SK-N-SH (cell line): Measurements from ENCODE around the gene NOP16. TPM values are rescaled to one million over a fixed set of nuclear protein-coding genes. Genes with fewer than 3 reads are reported as not detected.

Experiments
- CTCF ChIA-PET: fragments of 300-600, 350-600 bp; formaldehyde crosslinking; extraction: SDS; loops from one replicate; lab custom pipeline; 2021; lab: Yijun Ruan, JAX
- POLR2A ChIA-PET: fragments of 350-600 bp; sonication (Branson Sonifier 250); formaldehyde crosslinking; extraction: SDS; loops from one replicate; lab custom pipeline; 2020; ENCODE audit warnings: antibody characterized with exemption, inconsistent platforms; lab: Yijun Ruan, JAX
- DNase-seq: peaks from one replicate; pipeline ENCODE4 v3.0.0; 2012
- H2AFZ ChIP-seq: fragments of 200-600 bp; sonication (generic); 2 replicates; pipeline ENCODE4 v1.8.1; 2016; ENCODE audit warnings: antibody characterized with exemption, mild to moderate bottlenecking, low read depth
- H3F3A ChIP-seq: fragments of 200-600 bp; sonication (generic); replicated peaks from 2 replicates; pipeline ENCODE3; 2016; ENCODE audit warnings: antibody characterized with exemption, mild to moderate bottlenecking; ENCODE audit not compliant: insufficient read depth
- H3K27ac ChIP-seq, 2 experiments: fragments of 200-500 bp in 1 of 2; fragments of 200-600 bp in 1 of 2; sonication (Bioruptor generic) in 1 of 2; sonication (generic), shearing (Covaris generic) in 1 of 2; 2 replicates each; pipeline versions ENCODE4 v1.5.1 to v1.6.1; 2014 to 2016; ENCODE audit warnings: low read depth in 2 of 2, inconsistent platforms in 1 of 2, low read length in 1 of 2, mild to moderate bottlenecking in 1 of 2, mixed read lengths in 1 of 2
- H3K27me3 ChIP-seq: fragments of 200-600 bp; sonication (generic), shearing (Covaris generic); 2 replicates; pipeline ENCODE4 v1.6.1; 2016; ENCODE audit warnings: mixed run types; ENCODE audit not compliant: insufficient read depth
- H3K36me3 ChIP-seq, 2 experiments: fragments of 200-500 bp in 1 of 2; fragments of 200-600 bp in 1 of 2; sonication (Bioruptor generic) in 1 of 2; sonication (generic) in 1 of 2; replicated peaks in 1 of 2; 2 replicates each; pipeline versions ENCODE3 to v1.5.1; 2014 to 2016; ENCODE audit warnings: low read length in 1 of 2, mild to moderate bottlenecking in 1 of 2; ENCODE audit not compliant: insufficient read depth in 2 of 2, control insufficient read depth in 1 of 2
- H3K4me1 ChIP-seq, 2 experiments: fragments of 200-500 bp in 1 of 2; fragments of 200-600 bp in 1 of 2; sonication (Bioruptor generic) in 1 of 2; sonication (generic), shearing (Covaris generic) in 1 of 2; 2 replicates each; pipeline versions ENCODE4 v1.5.1 to v1.6.1; 2014 to 2016; ENCODE audit warnings: low read depth in 1 of 2, low read length in 1 of 2, mixed run types in 1 of 2; ENCODE audit not compliant: insufficient read depth in 2 of 2, control insufficient read depth in 1 of 2
- H3K4me2 ChIP-seq: fragments of 200-600 bp; sonication (generic), shearing (Covaris generic); 2 replicates; pipeline ENCODE4 v1.6.1; 2017; ENCODE audit warnings: mixed run types
- H3K4me3 ChIP-seq, 2 experiments: fragments of 200-500 bp in 1 of 2; fragments of 200-600 bp in 1 of 2; sonication (Bioruptor generic) in 1 of 2; sonication (generic), shearing (Covaris generic) in 1 of 2; 2 replicates each; pipeline versions ENCODE4 v1.5.1 to v1.8.1; 2014 to 2016; ENCODE audit warnings: low read depth in 2 of 2, inconsistent platforms in 1 of 2, low read length in 1 of 2, mild to moderate bottlenecking in 1 of 2, mixed read lengths in 1 of 2, moderate library complexity in 1 of 2
- H3K79me2 ChIP-seq: fragments of 200-600 bp; sonication (generic); 2 replicates; pipeline ENCODE4 v1.8.1; 2017; ENCODE audit warnings: mild to moderate bottlenecking; ENCODE audit not compliant: insufficient read depth
- H3K9ac ChIP-seq: fragments of 200-600 bp; sonication (generic); 2 replicates; pipeline ENCODE4 v1.6.1; 2017; ENCODE audit warnings: mixed run types
- H3K9me2 ChIP-seq: fragments of 200-600 bp; sonication (generic); 2 replicates; pipeline ENCODE4 v1.6.1; 2017; ENCODE audit warnings: mixed run types
- H3K9me3 ChIP-seq: fragments of 200-600 bp; sonication (generic); 2 replicates; pipeline ENCODE4 v1.6.1; 2017; ENCODE audit warnings: mixed run types, mild to moderate bottlenecking, moderate library complexity
- H4K20me1 ChIP-seq: fragments of 200-600 bp; sonication (generic); 2 replicates; pipeline ENCODE4 v1.6.1; 2017; ENCODE audit warnings: mild to moderate bottlenecking, mixed run types; ENCODE audit not compliant: insufficient read depth
- FOSL2 ChIP-seq: IDR thresholded peaks from 2 replicates; pipeline ENCODE4 v1.4.0; 2012; ENCODE audit warnings: low read depth, mild to moderate bottlenecking, moderate library complexity, borderline replicate concordance
- GABPA ChIP-seq: IDR thresholded peaks from 2 replicates; pipeline ENCODE4 v1.4.0; 2012; ENCODE audit warnings: low read depth, mild to moderate bottlenecking
- GATA2 ChIP-seq: sonication (generic); formaldehyde crosslinking; IDR thresholded peaks from 2 replicates; pipeline ENCODE4 v1.5.0; 2020; ENCODE audit warnings: mild to moderate bottlenecking, missing genetic modification reagents
- RAD21 ChIP-seq: IDR thresholded peaks from 2 replicates; pipeline ENCODE4 v1.6.1; 2012; ENCODE audit warnings: mild to moderate bottlenecking, low read length
- RXRA ChIP-seq: IDR thresholded peaks from 2 replicates; pipeline ENCODE4 v1.4.0; 2012; ENCODE audit warnings: low read depth, mild to moderate bottlenecking, borderline replicate concordance
- SIN3A ChIP-seq: IDR thresholded peaks from 2 replicates; pipeline ENCODE4 v1.6.1; 2012; ENCODE audit warnings: low read depth, mild to moderate bottlenecking, low read length, moderate library complexity, borderline replicate concordance
- TAF1 ChIP-seq: IDR thresholded peaks from 2 replicates; pipeline ENCODE4 v1.6.1; 2012; ENCODE audit warnings: low read depth, mild to moderate bottlenecking, low read length, moderate library complexity, borderline replicate concordance
- WGBS: methylation state at CpG from one replicate; pipeline ENCODE4 v1.1.6; 2017; ENCODE audit warnings: low lambda C conversion rate; 5-methylcytosine and 5-hydroxymethylcytosine counted together
- polyA plus RNA-seq, 3 experiments: library from polyadenylated mRNA; depleted of rRNA; stranded (reverse); fragments of >200 nt; gene quantifications; 2 replicates each; pipeline ENCODE4 v1.2.3, GENCODE V29; 2012
- TF ChIP-seq, protein P1 (sequence below): IDR thresholded peaks from 2 replicates; pipeline ENCODE4 v1.4.0; 2012; ENCODE audit warnings: low read depth, borderline replicate concordance

The NOP16 gene
- polyA plus RNA-seq, 1 of the 3 experiments (the other 2 are of a cell fraction), result 158 TPM

DNA sequence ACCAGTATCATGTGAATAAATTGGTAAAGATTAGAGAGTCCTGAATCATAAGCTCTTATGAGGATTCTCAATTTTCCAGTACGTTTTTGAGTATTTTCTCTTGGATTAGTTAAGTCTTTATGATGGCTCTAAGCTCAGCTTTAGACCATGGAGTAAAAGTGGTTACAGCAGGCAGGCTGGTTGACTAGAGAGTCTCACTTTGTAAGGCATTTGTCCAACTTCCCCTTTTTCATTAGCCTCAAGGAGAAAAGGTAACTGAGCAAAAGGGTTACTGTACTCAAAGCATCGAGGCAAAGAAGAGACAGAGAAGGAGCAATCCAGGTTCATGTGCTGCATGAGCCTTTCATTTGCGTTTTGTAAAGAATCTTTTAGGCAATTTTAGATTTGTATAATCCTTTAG is 8.5 kb downstream of the NOP16 start:
- H3K9ac ChIP-seq, result no peak overlapping the region
- no peaks in the 10 kb centered on the region for H3K79me2 ChIP-seq
- no peak overlapping the region for H3K4me2 ChIP-seq
- DNase-seq, result no peak
- H3K27ac ChIP-seq, result no peak overlapping the region
- no peak overlapping the region for H2AFZ ChIP-seq
- no peak for TF ChIP-seq TAF1
- WGBS, result 88% methylated on average over 3 of the region's 3 CpGs
- H3K9me3 ChIP-seq, result no peaks in the 10 kb centered on the region
- ChIA-PET CTCF (no interaction called here), POLR2A (interaction anchor here (0.6 to 1.3 kb wide), 2 partner anchors 8 to 10 kb away, joined by 3 read pairs; partner anchors contain the start of genes HIGD2A and NOP16)
- H3K9me2 ChIP-seq, result no peaks in the 10 kb centered on the region
- H4K20me1 ChIP-seq, result no peaks in the 10 kb centered on the region
- H3K4me3 ChIP-seq, result no peak overlapping the region
- H3K36me3 ChIP-seq, result peaks cover 17 to 38% of the 10 kb centered on the region in 2 experiments
- no peaks in the 10 kb centered on the region; a peak in 1 of 4 replicates for H3K4me1 ChIP-seq
- H3K27me3 ChIP-seq, result no peaks in the 10 kb centered on the region
- peaks cover 3% of the 10 kb centered on the region for H3F3A ChIP-seq

GRCh38 chr5:176373100-176373818 is 15.1 kb downstream of the NOP16 start:
- H3K27me3 ChIP-seq, result no peaks in the 10 kb centered on the region
- TF ChIP-seq, protein P1, sequence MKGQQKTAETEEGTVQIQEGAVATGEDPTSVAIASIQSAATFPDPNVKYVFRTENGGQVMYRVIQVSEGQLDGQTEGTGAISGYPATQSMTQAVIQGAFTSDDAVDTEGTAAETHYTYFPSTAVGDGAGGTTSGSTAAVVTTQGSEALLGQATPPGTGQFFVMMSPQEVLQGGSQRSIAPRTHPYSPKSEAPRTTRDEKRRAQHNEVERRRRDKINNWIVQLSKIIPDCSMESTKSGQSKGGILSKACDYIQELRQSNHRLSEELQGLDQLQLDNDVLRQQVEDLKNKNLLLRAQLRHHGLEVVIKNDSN, result no peak
- TF ChIP-seq GABPA (no peak), RAD21 (no peak), SIN3A (no peak), GATA2 (CRISPR knock-in tag) (no peak), RXRA (no peak), FOSL2 (no peak)
- DNase-seq, result no peak

More at GRCh38 chr5:176373100-176373818, 15.1 kb downstream of the NOP16 start:
- POLR2A ChIA-PET, result interaction anchor here (2.1 to 2.3 kb wide), 2 partner anchors 11 to 15 kb away, joined by 7 read pairs; partner anchors contain the start of genes HIGD2A, KIAA1191 and NOP16
- H3K9ac ChIP-seq, result no peak overlapping the region
- no peaks in the 10 kb centered on the region for H3F3A ChIP-seq
- H3K27ac ChIP-seq, result no peak overlapping the region
- H3K4me1 ChIP-seq, result no peaks in the 10 kb centered on the region
- CTCF ChIA-PET, result no interaction called here
- no peaks in the 10 kb centered on the region for H3K79me2 ChIP-seq
- no peak overlapping the region for H2AFZ ChIP-seq
- peaks cover 4 to 18% of the 10 kb centered on the region in 2 experiments for H3K36me3 ChIP-seq
- no peak overlapping the region for H3K4me3 ChIP-seq
- H3K4me2 ChIP-seq, result no peak overlapping the region
- no peaks in the 10 kb centered on the region for H3K9me2 ChIP-seq
- no peaks in the 10 kb centered on the region for H4K20me1 ChIP-seq
- H3K9me3 ChIP-seq, result no peaks in the 10 kb centered on the region
- WGBS, result 94% methylated on average over 7 of the region's 7 CpGs
